ENCODE measurements around the gene ACTMAP. TPM values are rescaled to one million over a fixed set of nuclear protein-coding genes. Genes with fewer than 3 reads are reported as not detected.

The ACTMAP gene
- total RNA-seq, 1 experiment from 2014 or later: 5.5 TPM

GRCh38 chr19:40691421-40692211, 58.7 kb downstream of the ACTMAP start:
- CTCF ChIA-PET: interaction anchor here (0.7 kb wide), 1 partner anchor 513 kb away, joined by 3 read pairs; no protein-coding TSS in a partner anchor
- no TSS peak for BruUV-seq (replicated peaks)
- DNase-seq (ENCODE audit: low read depth, low spot score): no peak
- peak overlapping the region; percentile 81 for H3K27ac ChIP-seq (ENCODE audit: low read length)
- H3K27me3 ChIP-seq (ENCODE audit: control insufficient read depth, insufficient read depth, low read length): no peaks in the 10 kb centered on the region
- no peaks in the 10 kb centered on the region for H3K36me3 ChIP-seq (ENCODE audit: control insufficient read depth, insufficient read depth, low read length)
- intact Hi-C loops (cut with micrococcal nuclease; ENCODE audit: unreplicated experiment) (no loop called here), in situ Hi-C loops (cut with HindIII; ENCODE audit: low pct_unique_long_range_greater_than_20kb, low sequenced_read_pairs) (no loop called here)
- no peak overlapping the region for H3K4me3 ChIP-seq (ENCODE audit: low read depth in 2 of 2, low read length in 2 of 2)
- ATAC-seq: no peak
- no peaks in the 10 kb centered on the region for H3K9me3 ChIP-seq (ENCODE audit: control insufficient read depth, insufficient read depth, low read depth, low read length)
- POLR2A ChIA-PET: no interaction called here
- TF ChIP-seq SIN3A (IDR thresholded peaks at IDR 0.05; ENCODE audit: borderline replicate concordance, insufficient read depth, low read depth, low read length) (no peak), POLR2AphosphoS5 (IDR thresholded peaks at IDR 0.05; ENCODE audit: low read depth, low read length) (no peak), REST (IDR thresholded peaks at IDR 0.05; ENCODE audit: insufficient read depth in 1 of 2, low read depth in 2 of 2, low read length in 1 of 2) (no peak), TCF7L2 (IDR thresholded peaks at IDR 0.05; ENCODE audit: low read depth, low read length) (no peak), CTCF (IDR thresholded peaks at IDR 0.05) (no peak)
- H3K4me1 ChIP-seq (ENCODE audit: control insufficient read depth, insufficient read depth, low read length): peaks cover 9% of the 10 kb centered on the region

Other genes with a start within 250 kb of the ACTMAP start
- 55.9 TPM for gene SHKBP1, start 173.6 kb downstream of the ACTMAP start, total RNA-seq (2021; ENCODE audit: unreplicated experiment)
- 75.4 TPM for gene LTBP4, start 149.1 kb downstream of the ACTMAP start, total RNA-seq (2021; ENCODE audit: unreplicated experiment)
- 27.6 TPM for gene NUMBL, start 59.8 kb downstream of the ACTMAP start, total RNA-seq (2021; ENCODE audit: unreplicated experiment)
- 15.6 TPM for gene COQ8B, start 33.6 kb downstream of the ACTMAP start, total RNA-seq (2021; ENCODE audit: unreplicated experiment)
- gene ITPKC, start 33.4 kb downstream of the ACTMAP start, total RNA-seq (2021; ENCODE audit: unreplicated experiment): 7.2 TPM
- gene SNRPA, start 726 bp upstream of the ACTMAP start, total RNA-seq (2021; ENCODE audit: unreplicated experiment): 104 TPM
- 2.2 TPM for gene MIA, start 25.0 kb upstream of the ACTMAP start, total RNA-seq (2021; ENCODE audit: unreplicated experiment)
- gene RAB4B, start 27.8 kb upstream of the ACTMAP start, total RNA-seq (2021; ENCODE audit: unreplicated experiment): 24.8 TPM
- 115 TPM for gene EGLN2, start 48.7 kb upstream of the ACTMAP start, total RNA-seq (2021; ENCODE audit: unreplicated experiment)
- gene CYP2A6, start 100.0 kb upstream of the ACTMAP start, total RNA-seq (2021; ENCODE audit: unreplicated experiment): 0.41 TPM
- not detected for gene CYP2A7, start 131.8 kb upstream of the ACTMAP start, total RNA-seq (2021; ENCODE audit: unreplicated experiment)
- 0.26 TPM for gene CYP2B6, start 240.8 kb upstream of the ACTMAP start, total RNA-seq (2021; ENCODE audit: unreplicated experiment)